HT1080 (cell line): ENCODE measurements around the gene TF. TPM values are rescaled to one million over a fixed set of nuclear protein-coding genes. Genes with fewer than 3 reads are reported as not detected.
"Not testable (repeated sequence)": the region's sequence is repeated elsewhere in the genome, so short reads cannot be mapped to it uniquely, and the experiment has no call there.

Experiments used
- DNase-seq: peaks from one replicate; pipeline ENCODE4 v3.0.0-alpha.2; 2015; ENCODE audit warnings: low read depth
- polyA plus RNA-seq, 2 experiments: library from polyadenylated mRNA; depleted of rRNA; stranded (reverse); fragments of >200 nt; gene quantifications; 2 replicates each; pipeline ENCODE4 v1.2.3, GENCODE V29; 2015
- total RNA-seq: library from RNA; depleted of rRNA; stranded (reverse); fragments of >200 nt; shearing (Covaris generic); gene quantifications from 2 replicates; pipeline ENCODE4 v1.2.3, GENCODE V29; 2014; rRNA removed

The TF gene
- under 0.01 and 0.90 TPM in 2 replicates for total RNA-seq
- polyA plus RNA-seq (2015; cell fraction: cytosol; rRNA removed): 0.01 TPM in 1 of 2 replicates, not detected in the other
- 0.01 and 0.02 TPM in 2 replicates for polyA plus RNA-seq (2015; cell fraction: nucleus; rRNA removed)

DNA sequence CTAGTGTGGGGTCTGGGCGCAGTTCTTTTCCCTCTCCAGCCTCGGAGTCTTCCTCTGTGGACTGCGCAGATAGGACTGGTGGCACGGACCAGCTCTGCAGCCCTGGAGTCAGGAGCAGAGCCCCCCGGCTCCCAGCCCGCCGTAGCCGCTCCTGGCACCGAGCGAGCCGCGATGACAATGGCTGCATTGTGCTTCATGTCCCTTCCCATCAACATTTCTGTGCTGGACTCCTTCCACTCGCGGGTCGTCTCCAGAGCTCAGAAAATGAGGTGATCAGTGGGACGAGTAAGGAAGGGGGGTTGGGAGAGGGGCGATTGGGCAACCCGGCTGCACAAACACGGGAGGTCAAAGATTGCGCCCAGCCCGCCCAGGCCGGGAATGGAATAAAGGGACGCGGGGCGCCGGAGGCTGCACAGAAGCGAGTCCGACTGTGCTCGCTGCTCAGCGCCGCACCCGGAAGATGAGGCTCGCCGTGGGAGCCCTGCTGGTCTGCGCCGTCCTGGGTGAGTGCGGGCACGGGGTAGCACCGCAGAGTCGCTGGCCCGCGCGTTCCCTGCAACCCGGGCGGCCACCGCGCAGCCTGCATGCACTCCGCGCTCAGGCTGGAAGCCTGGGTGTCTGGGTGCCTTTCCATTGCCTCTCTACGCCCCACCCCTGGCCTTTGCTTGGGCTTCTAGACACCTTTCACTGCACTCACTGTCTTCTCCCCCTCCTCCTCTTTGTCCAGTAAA lies at the start of gene TF:
Gene TF (plus strand): TSS at position 413 of the 731 bp plus-strand sequence. CDS start 48 bp downstream, at position 461.
- no peak for DNase-seq

- DNase-seq: no peak
These were observed 48.2 kb upstream of the TF start for GRCh38 chr3:133697960-133698359.

- no peak for DNase-seq
These were observed 46.7 kb upstream of the TF start for GRCh38 chr3:133699467-133699866.

DNA sequence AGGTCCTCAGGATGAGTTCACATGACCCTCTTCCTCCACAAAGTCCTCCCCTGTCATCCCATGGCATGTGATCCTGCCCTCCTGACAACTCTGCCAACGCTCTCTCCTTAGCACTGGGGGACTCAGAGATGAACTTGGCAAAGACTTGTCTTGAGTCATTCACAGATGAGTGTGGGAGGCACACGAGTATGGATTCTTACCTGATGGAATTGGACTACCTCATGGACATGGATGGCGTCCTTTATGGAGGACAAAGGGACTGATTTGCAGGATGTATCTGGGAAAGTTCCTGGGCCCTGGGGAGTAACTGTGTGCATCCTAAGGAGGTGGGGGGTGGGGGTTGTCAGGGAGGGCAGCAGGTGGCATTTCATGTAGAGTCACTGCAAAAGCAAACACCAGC lies 46.3 kb upstream of the TF start:
- DNase-seq: no peak

DNA sequence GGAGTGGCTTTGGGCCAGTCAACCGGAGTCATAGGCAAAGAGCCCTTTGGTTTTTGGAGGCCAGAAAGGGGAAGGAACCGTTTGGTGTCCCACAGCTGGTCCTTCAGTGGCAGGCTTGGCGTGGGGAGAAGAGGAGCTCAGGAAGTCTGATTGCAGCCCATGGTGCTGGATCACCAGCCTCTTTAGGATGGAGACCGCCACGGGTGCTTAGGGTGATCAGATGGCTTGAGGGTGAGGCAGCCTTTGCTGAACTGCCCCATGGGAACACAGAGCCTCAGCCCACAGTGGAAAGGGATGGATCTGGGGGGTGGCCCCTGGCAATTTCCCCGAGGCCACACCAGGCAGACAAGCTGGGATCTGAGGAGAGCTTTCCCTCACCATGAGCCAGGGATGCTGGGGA lies 45.8 kb upstream of the TF start:
- DNase-seq: no peak

GRCh38 chr3:133701435-133702358 lies 44.5 kb upstream of the TF start:
- no peak for DNase-seq

DNA sequence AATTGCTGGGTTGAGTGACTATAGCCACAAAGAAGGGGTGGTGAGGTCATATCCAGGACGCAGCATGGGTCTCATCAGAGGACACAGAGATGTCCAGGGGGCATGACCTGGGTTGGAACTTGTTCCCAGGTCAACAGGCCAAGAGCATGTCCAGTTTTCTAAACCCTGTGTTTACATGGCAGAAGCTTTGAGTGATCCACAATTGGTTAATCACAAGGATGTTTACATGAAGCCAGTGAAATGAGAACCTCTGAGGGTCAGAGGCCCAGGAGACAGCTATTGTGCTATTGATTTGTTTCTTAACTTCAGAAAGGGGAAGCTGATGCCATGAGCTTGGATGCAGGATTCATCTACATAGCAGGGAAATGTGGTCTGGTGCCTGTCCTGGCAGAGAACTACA lies 42.3 kb upstream of the TF start:
- no peak for DNase-seq

DNA sequence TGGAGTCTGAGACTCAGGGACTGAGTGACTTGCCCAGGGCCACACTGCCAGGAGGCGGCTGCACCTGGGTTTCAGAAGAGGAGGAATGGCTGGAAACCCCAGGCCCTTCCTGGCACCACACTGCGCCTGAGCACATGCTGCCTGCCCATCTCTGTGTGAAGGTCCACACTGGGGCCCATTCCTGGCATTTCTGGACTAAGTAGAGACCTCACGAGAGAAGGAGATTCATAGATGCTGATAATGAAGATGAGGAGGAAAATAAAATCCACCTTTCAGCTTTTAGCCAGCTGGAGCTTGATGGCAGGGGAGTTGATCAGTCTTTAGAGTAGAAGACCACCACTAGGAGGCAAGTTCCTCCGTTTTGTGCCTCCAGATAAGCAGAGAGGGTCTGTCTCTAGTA lies 40.2 kb upstream of the TF start:
- DNase-seq: no peak

DNA sequence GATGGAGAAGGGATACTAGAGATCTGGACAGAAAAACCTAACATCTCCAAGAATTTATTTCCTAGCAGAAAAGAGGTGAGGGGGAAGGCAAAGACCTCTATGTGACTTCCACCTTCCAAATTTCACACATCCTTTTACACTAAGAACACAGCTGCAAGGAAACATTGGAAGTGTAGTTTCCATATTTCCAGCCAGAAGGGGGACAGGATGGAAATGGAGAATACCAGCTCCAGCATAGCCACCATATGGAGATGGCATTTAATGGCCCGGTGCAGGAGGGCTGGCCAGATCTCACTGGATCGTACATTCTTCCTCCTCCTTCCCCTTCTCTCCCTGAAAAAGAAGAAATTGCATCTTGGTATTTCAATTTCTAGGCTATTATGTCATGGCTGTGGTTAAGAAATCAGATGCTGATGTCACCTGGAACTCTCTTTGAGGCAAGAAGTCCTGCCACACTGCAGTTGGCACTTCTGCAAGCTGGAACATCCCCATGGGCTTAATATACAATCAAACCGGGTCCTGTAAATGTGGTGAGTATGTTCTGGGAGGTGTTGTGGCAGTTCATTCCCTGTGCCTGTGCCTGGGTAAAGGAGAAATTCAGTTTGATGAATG lies 36.9 kb upstream of the TF start:
- DNase-seq: no peak

- DNase-seq: no peak
These were observed 35.2 kb upstream of the TF start for GRCh38 chr3:133711013-133711412.

DNA sequence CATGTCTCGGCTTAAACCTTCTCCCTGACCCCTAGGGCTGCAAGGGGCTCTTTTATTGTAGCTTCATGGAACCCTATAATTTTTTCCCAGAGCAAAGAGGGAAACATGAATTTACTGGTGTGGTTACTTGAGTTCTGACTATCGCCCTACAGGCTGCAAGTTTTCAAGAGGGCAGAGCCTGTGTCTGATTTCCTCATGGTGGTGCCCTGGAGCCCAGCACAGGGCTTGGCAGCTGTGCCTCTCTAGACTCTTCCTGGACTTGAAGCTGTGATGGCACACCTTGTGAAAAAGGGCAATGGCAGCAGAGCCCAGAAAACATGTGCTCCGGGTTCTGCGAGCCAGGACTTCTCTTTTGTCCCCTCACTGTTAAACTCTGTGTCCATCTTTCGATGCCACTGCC lies 34.2 kb upstream of the TF start:
- DNase-seq: no peak

- DNase-seq: no peak
These were observed 32.8 kb upstream of the TF start for GRCh38 chr3:133713347-133713746.

DNA sequence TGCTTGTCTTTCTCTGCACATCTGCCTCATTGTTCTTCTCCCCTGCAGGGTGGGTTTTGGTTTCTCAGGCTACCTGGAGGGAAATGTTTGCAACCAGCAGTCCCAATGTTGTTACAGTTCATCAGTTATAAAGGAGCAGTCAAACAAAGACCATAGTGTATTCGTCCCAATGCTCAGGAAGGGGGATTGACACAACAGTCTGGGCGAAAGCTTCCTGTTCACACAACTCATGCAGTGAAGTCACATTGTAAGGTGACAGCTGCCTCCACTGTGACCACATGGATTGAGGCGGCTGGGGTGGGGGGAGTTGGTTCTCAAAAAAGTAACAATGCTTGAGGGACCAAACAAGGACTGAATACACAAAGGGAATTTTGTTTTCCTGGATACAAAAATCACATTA lies 28.8 kb upstream of the TF start:
- peak; percentile 21 for DNase-seq

- no peak for DNase-seq
These were observed 23.3 kb upstream of the TF start for GRCh38 chr3:133722935-133723334.

- no peak for DNase-seq
These were observed 15.2 kb upstream of the TF start for GRCh38 chr3:133730993-133731392.

GRCh38 chr3:133732231-133732630 lies 14.0 kb upstream of the TF start:
- DNase-seq: not testable (repeated sequence)

DNA sequence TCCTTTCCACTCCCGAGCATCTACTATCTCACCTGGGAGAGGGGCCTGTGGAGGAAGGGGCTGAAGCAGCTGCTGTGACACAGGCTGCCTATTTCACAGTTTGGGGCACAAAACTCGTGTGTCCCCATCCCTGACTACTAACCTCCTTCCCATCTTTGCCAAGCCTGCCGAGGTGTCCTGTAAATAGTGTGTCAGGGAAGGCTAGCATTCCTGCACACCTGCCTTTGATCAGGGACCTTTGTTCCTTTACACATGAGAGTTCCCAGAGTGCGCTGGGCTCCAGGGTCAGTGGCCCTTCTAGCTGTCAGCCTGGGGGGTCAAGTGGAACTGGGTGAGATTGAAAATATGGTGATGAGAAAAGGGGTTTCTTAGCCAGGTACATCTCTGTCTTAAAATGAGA lies 13.0 kb upstream of the TF start:
- no peak for DNase-seq

DNA sequence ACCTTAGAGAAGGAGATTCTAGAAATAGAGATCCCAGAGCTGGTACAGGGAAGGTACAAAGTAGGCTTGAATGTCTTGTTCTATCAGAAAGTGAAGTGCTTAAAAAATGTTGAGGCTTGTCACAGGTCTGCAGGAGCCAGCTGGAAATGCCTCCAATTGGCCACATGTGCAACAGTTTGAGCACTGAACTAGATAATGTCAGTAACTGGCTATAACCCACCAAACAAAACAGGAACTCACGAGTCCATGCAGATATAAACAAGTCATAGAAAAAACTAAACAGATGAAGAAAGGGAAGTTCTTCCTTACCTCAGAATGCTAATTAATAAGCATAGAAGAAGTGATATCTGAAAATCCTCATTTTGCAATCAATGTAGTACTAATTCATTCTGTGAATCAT lies 11.9 kb upstream of the TF start:
- no peak for DNase-seq

GRCh38 chr3:133742351-133743091 lies 3.7 kb upstream of the TF start:
- DNase-seq: peak; percentile 74

DNA sequence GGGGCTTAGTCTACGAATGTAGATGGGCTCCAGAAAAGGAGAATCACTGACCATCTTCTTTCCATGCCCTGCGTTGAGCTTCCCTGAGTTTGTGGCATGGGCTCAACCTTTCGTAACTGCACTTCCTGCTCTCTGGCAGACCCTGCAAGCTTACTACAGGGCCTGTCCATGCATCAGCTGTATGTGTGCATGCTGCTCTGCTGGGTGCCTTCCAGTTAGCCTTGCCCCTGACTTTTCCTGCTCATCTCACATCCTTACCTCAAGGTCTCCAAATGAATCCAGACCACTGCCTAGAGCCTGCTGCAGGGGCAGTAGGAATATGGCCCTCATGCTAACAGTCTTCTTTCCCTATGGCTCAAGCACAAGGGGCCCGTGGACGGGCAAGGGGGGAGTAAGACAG lies 2.0 kb upstream of the TF start:
- DNase-seq: no peak

DNA sequence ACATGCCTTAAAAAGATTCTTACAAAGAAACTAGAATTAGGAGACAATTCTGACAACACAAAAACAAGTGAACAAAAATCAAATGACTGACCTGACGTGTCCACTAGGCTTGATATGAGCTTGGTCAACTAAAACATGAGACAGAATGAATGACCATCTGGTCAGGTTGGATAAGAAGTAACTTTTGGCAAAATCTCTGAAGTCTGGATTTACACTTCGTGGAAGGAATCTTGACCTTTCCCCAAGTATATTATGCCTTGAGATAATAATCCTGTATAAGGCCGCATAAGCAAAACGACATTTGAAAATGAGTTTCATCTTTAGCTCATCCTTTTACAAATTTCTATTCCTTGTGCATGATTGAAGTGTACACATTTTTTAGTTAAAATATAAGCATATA lies 1.1 kb upstream of the TF start:
- DNase-seq: no peak
